Large intestine (tissue), 3 donors: ENCODE results near the gene HIPK1. TPM values are rescaled to one million over a fixed set of nuclear protein-coding genes. Genes with fewer than 3 reads are reported as not detected.
"Not testable (repeated sequence)": the region's sequence is repeated elsewhere in the genome, so short reads cannot be mapped to it uniquely, and the experiment has no call there.

Experiments used
- DNase-seq, 2 donors: peaks; one replicate each; pipeline versions ENCODE4 v3.0.0 to v3.0.0-alpha.2; 2013
- H3K27ac ChIP-seq: one replicate; pipeline ENCODE4 v1.5.1; 2013; ENCODE audit warnings: low read length
- H3K27me3 ChIP-seq: 2 replicates; pipeline ENCODE4 v1.6.1; 2013; ENCODE audit warnings: low read length; ENCODE audit not compliant: control insufficient read depth, insufficient read depth
- H3K36me3 ChIP-seq: 2 replicates; pipeline ENCODE4 v1.6.1; 2013; ENCODE audit warnings: low read length; ENCODE audit not compliant: control insufficient read depth, insufficient read depth
- H3K4me1 ChIP-seq: one replicate; pipeline ENCODE4 v1.6.1; 2013; ENCODE audit warnings: low read length; ENCODE audit not compliant: control insufficient read depth, insufficient read depth
- H3K4me3 ChIP-seq: one replicate; pipeline ENCODE4 v1.5.1; 2013; ENCODE audit warnings: low read length
- H3K9me3 ChIP-seq: one replicate; pipeline ENCODE4 v1.6.1; 2013; ENCODE audit warnings: mild to moderate bottlenecking, low read depth, low read length, moderate library complexity; ENCODE audit not compliant: control insufficient read depth
- WGBS: methylation state at CpG from one replicate; pipeline ENCODE4 v1.1.5; 2013; ENCODE audit warnings: low lambda C conversion rate; ENCODE audit not compliant: insufficient coverage; 5-methylcytosine and 5-hydroxymethylcytosine counted together
- polyA plus RNA-seq: library from polyadenylated mRNA; unstranded; fragments of 120-200 nt; gene quantifications from one replicate; pipeline ENCODE4 v1.2.1, GENCODE V29; 2013

The HIPK1 gene
- polyA plus RNA-seq, 1 donor: 31.5 TPM

GRCh38 chr1:113943028-113943811 is 14.1 kb downstream of the HIPK1 start:
- no peak for DNase-seq
- no peak overlapping the region for H3K27ac ChIP-seq
- no peaks in the 10 kb centered on the region for H3K9me3 ChIP-seq
- peaks cover 15% of the 10 kb centered on the region for H3K4me1 ChIP-seq
- H3K36me3 ChIP-seq: peaks cover 24% of the 10 kb centered on the region
- H3K4me3 ChIP-seq: no peak overlapping the region
- no peaks in the 10 kb centered on the region for H3K27me3 ChIP-seq

DNA sequence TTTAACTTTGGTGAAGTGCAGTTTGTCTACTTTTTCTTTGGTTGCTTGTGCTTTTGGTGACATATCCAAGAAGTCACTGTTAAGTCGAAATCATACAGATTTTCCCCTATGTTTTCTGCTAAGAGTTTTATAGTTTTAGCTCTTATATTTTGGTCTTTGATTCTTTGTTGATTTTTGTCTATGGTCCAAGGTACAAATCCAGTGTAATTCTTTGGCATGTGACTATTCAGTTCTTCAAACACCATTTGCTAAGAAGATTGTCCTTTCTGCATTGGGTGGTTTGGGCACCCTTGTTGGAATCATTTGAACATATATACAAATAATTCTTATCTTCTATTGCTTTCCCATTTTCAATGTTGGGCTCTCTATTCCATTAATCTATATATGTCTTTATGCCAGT is 16.2 kb downstream of the HIPK1 start:
- H3K27me3 ChIP-seq: no peaks in the 10 kb centered on the region
- peaks cover 16% of the 10 kb centered on the region for H3K4me1 ChIP-seq
- no peak for DNase-seq
- no peak overlapping the region for H3K27ac ChIP-seq
- 100% methylated on average over 1 of the region's 1 CpG for WGBS
- H3K4me3 ChIP-seq: no peak overlapping the region
- H3K36me3 ChIP-seq: peaks cover 22% of the 10 kb centered on the region
- H3K9me3 ChIP-seq: no peaks in the 10 kb centered on the region

DNA sequence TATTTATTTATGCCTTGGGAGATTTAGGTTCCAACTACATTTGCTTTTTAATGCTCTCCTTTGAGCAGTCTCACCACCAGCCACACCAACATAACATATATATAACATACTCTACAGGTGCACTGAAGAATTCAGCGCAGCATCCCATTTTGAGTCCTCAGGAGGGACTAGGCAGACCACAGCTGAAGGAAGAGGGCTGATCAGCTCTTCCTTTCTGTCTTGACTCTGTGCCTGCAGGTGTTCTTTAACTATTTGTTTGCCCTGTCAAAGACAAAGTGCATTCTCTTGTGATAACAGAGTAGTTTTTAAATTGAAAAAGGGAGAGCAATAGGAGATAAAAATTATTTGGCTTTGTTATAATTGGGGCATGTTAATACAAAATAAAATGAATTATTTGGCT is 17.0 kb downstream of the HIPK1 start:
- Histone ChIP-seq H3K27me3 (no peaks in the 10 kb centered on the region), H3K36me3 (peaks cover 14% of the 10 kb centered on the region), H3K9me3 (no peaks in the 10 kb centered on the region), H3K27ac (no peak overlapping the region), H3K4me1 (peaks cover 16% of the 10 kb centered on the region), H3K4me3 (no peak overlapping the region)
- no peak for DNase-seq
- no CpG with 5 or more reads among the region's 1 CpG for WGBS

GRCh38 chr1:113946678-113947387 is 17.7 kb downstream of the HIPK1 start:
- no peak for DNase-seq
- Histone ChIP-seq H3K27me3 (no peaks in the 10 kb centered on the region), H3K4me3 (no peak overlapping the region), H3K4me1 (peaks cover 16% of the 10 kb centered on the region), H3K9me3 (no peaks in the 10 kb centered on the region), H3K36me3 (peaks cover 11% of the 10 kb centered on the region), H3K27ac (no peak overlapping the region)
- WGBS: no CpG with 5 or more reads among the region's 3 CpGs

GRCh38 chr1:113947388-113948107 is 18.4 kb downstream of the HIPK1 start:
- Histone ChIP-seq H3K4me3 (no peak overlapping the region), H3K27me3 (no peaks in the 10 kb centered on the region), H3K4me1 (peaks cover 16% of the 10 kb centered on the region), H3K27ac (peak overlapping the region; percentile 9), H3K9me3 (no peaks in the 10 kb centered on the region), H3K36me3 (peaks cover 8% of the 10 kb centered on the region)
- WGBS: no CpG with 5 or more reads among the region's 3 CpGs
- peak; percentile 5 to 51 for DNase-seq

DNA sequence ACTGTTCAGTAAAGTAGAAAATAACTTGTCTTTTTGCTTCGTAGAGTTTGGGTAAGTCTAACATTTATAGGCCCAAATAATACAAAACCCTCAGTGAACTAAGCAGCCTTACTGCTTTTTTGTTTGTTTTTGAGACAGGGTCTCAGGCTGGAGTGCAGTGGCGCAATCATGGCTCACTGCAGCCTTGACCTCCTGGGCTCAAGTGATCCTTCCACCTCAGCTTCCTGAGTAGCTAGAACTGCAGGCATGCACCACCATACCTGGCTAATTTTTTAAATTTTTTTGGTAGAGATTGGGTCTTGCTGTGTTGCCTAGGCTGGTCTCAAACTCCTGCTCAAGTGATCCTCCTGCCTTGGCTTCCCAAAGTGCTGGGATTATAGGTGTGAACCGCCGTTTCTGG is 19.0 kb downstream of the HIPK1 start:
- no CpG with 5 or more reads among the region's 4 CpGs for WGBS

GRCh38 chr1:113949007-113949406 is 19.9 kb downstream of the HIPK1 start:
- WGBS: no CpG with 5 or more reads among the region's 5 CpGs

More for the DNA sequence above, 19.0 kb downstream of the HIPK1 start:
- not testable (repeated sequence) for H3K27me3 ChIP-seq, H3K36me3 ChIP-seq, DNase-seq, H3K9me3 ChIP-seq, H3K4me3 ChIP-seq, H3K27ac ChIP-seq
- H3K4me1 ChIP-seq: peaks cover 16% of the 10 kb centered on the region

DNA sequence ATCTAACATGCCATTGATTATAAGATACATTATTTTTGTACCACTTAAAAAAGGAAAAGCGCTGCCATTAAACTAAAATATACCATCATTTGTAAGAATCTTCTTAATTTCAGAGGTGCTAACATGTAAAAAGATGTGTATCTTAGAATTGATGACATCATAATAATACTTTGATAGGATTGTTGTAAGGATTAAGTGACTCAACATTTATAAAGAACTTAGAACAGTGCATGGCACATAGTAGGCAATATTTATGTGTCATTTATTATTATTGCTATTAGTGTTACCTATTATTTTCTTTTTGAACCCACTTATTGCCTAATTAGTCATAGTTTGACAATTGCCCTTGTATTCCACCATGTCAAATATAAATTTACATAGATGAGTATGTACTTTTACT is 21.8 kb downstream of the HIPK1 start:
- no peak for DNase-seq
- 86% methylated on average over 1 of the region's 1 CpG for WGBS
- Histone ChIP-seq H3K4me1 (peaks cover 16% of the 10 kb centered on the region), H3K27ac (no peak overlapping the region), H3K4me3 (no peak overlapping the region), H3K27me3 (no peaks in the 10 kb centered on the region), H3K36me3 (peaks cover 17% of the 10 kb centered on the region), H3K9me3 (no peaks in the 10 kb centered on the region)

More at GRCh38 chr1:113949007-113949406, 19.9 kb downstream of the HIPK1 start:
- peaks cover 16% of the 10 kb centered on the region for H3K4me1 ChIP-seq
- peaks cover 8% of the 10 kb centered on the region for H3K36me3 ChIP-seq
- no peak for DNase-seq
- no peaks in the 10 kb centered on the region for H3K9me3 ChIP-seq
- no peak overlapping the region for H3K27ac ChIP-seq
- H3K27me3 ChIP-seq: no peaks in the 10 kb centered on the region
- H3K4me3 ChIP-seq: no peak overlapping the region

DNA sequence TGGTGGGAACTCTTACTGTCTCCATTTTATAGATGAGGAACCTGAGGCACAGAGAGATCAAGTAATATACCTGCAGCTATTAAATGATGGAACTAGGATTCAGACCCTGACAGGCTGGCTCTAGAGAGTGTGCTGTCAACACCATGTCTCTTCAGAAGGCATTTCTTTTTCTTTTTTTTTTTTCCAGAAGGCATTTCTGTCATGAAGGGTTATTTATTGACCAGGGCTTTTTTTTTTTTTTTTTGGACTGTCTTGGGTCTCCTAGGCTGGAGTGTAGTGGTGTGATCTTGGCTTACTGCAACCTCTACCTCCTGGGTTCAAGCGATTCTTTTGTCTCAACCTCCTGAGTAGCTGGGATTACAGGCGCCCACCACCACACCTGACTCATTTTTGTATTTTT is 22.6 kb downstream of the HIPK1 start:
- Histone ChIP-seq H3K9me3 (no peaks in the 10 kb centered on the region), H3K27me3 (no peaks in the 10 kb centered on the region), H3K36me3 (peaks cover 22% of the 10 kb centered on the region), H3K4me1 (peaks cover 13% of the 10 kb centered on the region), H3K27ac (no peak overlapping the region), H3K4me3 (no peak overlapping the region)
- no peak for DNase-seq
- no CpG with 5 or more reads among the region's 2 CpGs for WGBS

DNA sequence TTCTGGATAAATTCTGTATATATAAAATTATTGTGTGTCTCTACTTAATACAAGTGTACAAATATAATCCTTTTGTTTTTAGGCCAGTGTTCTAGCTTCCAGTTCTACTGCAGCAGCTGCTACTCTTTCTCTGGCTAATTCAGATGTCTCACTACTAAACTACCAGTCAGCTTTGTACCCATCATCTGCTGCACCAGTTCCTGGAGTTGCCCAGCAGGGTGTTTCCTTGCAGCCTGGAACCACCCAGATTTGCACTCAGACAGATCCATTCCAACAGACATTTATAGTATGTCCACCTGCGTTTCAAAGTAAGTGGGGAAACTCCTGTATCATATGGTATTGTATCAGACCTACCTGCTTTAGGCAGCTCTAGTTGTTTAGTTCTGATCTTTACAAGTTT is 28.9 kb downstream of the HIPK1 start:
- Histone ChIP-seq H3K4me1 (no peaks in the 10 kb centered on the region), H3K9me3 (no peaks in the 10 kb centered on the region), H3K36me3 (peaks cover 58% of the 10 kb centered on the region), H3K27ac (no peak overlapping the region), H3K4me3 (no peak overlapping the region), H3K27me3 (no peaks in the 10 kb centered on the region)
- DNase-seq: no peak
- WGBS: no CpG with 5 or more reads among the region's 1 CpG
